GM19023 (cell line): ENCODE data around the gene ADCY5.
"Not testable (repeated sequence)": the region's sequence is repeated elsewhere in the genome, so short reads cannot be mapped to it uniquely, and the experiment has no call there.

Source experiments
- ATAC-seq: cut with Tn5 transposase; IDR thresholded peaks from one replicate; pipeline ENCODE4 v1.9.1; 2021; ENCODE audit warnings: mild to moderate bottlenecking, moderate library complexity; ENCODE audit not compliant: unreplicated experiment

The ADCY5 gene

GRCh38 chr3:123448536-123449101 lies at the start of gene ADCY5:
ADCY5 (minus strand) TSS chr3:123449090; CDS start chr3:123448545, 545 bp downstream.
- ATAC-seq = no peak

GRCh38 chr3:123493912-123494311 lies 45.0 kb upstream of the ADCY5 start:
- no peak for ATAC-seq

- no peak for ATAC-seq
Observed at GRCh38 chr3:123491966-123492587, 43.2 kb upstream of the ADCY5 start.

- ATAC-seq = no peak
Observed at GRCh38 chr3:123489400-123490004, 40.6 kb upstream of the ADCY5 start.

GRCh38 chr3:123488645-123489347 lies 39.9 kb upstream of the ADCY5 start:
- no peak for ATAC-seq

- ATAC-seq = not testable (repeated sequence)
Observed at GRCh38 chr3:123487063-123487462, 38.2 kb upstream of the ADCY5 start.

GRCh38 chr3:123486460-123486859 lies 37.6 kb upstream of the ADCY5 start:
- no peak for ATAC-seq

GRCh38 chr3:123485551-123485950 lies 36.7 kb upstream of the ADCY5 start:
- no peak for ATAC-seq

- ATAC-seq = no peak
Observed at GRCh38 chr3:123483146-123483545, 34.3 kb upstream of the ADCY5 start.

GRCh38 chr3:123481722-123482457 lies 33.0 kb upstream of the ADCY5 start:
- no peak for ATAC-seq

- ATAC-seq = no peak
Observed at GRCh38 chr3:123481071-123481470, 32.2 kb upstream of the ADCY5 start.

- no peak for ATAC-seq
Observed at GRCh38 chr3:123480428-123480827, 31.5 kb upstream of the ADCY5 start.

- ATAC-seq = no peak
Observed at GRCh38 chr3:123479891-123480290, 31.0 kb upstream of the ADCY5 start.

- ATAC-seq = no peak
Observed at GRCh38 chr3:123478314-123478713, 29.4 kb upstream of the ADCY5 start.

GRCh38 chr3:123476967-123477750 lies 28.3 kb upstream of the ADCY5 start:
- ATAC-seq = no peak

- ATAC-seq = no peak
Observed at GRCh38 chr3:123475786-123476185, 26.9 kb upstream of the ADCY5 start.

- no peak for ATAC-seq
Observed at GRCh38 chr3:123471106-123471505, 22.2 kb upstream of the ADCY5 start.

- no peak for ATAC-seq
Observed at GRCh38 chr3:123469323-123469995, 20.6 kb upstream of the ADCY5 start.

GRCh38 chr3:123467046-123467445 lies 18.2 kb upstream of the ADCY5 start:
- ATAC-seq = no peak

GRCh38 chr3:123464211-123464610 lies 15.3 kb upstream of the ADCY5 start:
- no peak for ATAC-seq
